GM21825 (cell line): ENCODE data around the gene LPCAT4.
A peak's percentile ranks its signal among the peaks of the same experiment; 100 is the strongest.
"Not testable (repeated sequence)": the region's sequence is repeated elsewhere in the genome, so short reads cannot be mapped to it uniquely, and the experiment has no call there.

ENCODE experiments used
- ATAC-seq: cut with Tn5 transposase; IDR thresholded peaks from one replicate; pipeline ENCODE4 v1.9.1; 2021; ENCODE audit warnings: mild to moderate bottlenecking, moderate library complexity; ENCODE audit not compliant: unreplicated experiment

LPCAT4 gene, protein sequence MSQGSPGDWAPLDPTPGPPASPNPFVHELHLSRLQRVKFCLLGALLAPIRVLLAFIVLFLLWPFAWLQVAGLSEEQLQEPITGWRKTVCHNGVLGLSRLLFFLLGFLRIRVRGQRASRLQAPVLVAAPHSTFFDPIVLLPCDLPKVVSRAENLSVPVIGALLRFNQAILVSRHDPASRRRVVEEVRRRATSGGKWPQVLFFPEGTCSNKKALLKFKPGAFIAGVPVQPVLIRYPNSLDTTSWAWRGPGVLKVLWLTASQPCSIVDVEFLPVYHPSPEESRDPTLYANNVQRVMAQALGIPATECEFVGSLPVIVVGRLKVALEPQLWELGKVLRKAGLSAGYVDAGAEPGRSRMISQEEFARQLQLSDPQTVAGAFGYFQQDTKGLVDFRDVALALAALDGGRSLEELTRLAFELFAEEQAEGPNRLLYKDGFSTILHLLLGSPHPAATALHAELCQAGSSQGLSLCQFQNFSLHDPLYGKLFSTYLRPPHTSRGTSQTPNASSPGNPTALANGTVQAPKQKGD

DNA sequence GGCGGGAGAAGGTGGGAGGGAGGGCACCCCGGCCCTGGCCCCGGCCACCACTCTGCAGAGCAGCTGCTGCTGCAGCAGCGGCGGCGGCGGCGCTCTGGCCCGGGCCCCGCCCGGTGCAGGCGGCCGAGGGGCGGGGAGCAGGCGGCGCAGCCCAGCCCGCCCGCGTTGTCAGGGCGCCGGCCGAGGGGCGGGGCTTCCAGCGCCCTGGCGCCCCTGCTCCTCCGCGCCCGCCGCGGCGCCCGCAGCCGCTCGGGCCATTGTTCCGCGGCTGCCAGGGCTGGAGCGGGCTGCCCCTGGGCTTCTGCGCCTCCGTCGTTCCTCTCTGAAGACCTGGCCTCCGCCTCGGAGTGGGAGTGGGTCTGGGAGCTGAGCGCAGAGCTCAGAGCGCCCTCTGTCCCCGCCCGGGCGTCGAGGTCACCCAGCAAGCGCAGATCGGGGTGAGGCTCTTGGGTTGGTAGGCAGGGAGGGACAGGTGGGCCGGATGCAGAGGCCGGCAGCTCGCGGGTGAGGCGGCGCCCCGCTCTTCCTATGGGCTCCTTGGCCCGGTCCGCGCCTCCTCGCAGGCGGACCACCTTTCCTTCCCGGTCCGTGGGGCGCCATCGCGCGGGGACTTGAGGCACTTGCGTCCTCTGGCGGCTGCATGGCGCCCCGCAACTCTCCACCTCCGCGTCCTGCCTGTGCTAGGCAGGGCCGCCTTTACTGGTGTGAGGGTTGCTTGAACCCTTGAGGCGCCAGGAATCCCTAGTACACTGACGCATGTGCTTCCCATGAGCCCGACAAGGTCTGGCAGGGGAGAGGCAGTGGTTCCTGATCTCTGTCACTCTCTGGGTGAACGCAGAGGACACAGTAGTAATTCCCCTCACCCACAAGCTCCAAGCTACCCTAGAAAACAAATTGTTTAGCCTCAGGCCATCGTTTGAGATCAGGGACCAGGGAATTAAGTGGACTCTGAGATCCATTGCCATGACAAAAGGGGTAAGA, at the start of gene LPCAT4:
TSS of gene LPCAT4 (minus strand) at position 96 of the 981 bp plus-strand sequence. CDS start 96 bp downstream, outside the sequence.
- peak; percentile 76 for ATAC-seq

DNA sequence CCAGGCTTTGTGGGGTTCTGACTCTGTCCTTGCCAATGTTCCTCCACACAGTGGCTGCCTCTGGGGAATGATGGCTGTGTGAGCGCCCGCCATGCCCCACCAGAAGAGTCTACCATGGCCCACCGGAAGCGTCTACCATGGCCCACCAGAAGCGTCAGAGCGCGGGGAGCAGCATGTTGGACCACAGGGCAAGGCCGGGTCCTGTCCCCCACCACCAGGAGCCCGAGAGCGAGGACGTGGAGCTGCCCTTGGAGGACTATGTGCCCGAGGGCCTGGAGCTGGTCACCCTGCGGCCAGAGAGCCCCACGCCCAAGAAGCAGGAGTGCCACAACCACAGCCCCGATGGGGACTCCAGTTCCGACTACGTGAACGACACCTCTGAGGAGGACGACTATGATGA, 42.5 kb upstream of the LPCAT4 start:
- not testable (repeated sequence) for ATAC-seq

DNA sequence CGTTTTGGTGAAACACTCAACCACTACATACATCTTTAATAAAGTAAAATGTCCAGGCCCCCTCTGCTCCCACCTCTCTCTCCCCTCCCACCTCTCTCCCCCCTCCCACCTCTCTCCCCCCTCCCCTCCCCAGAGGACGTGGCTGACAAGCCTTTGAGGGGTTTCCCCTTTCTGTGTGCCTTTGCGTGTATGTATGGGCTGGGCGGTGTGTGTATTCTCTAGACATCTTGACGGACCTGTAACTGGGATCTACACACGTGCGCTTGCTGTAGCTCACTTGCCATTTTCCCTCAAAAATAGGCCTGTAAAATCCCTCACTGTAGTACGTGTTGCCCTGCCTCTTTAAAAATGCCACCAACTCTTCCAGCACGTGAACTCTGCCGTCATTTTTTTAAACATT, 42.0 kb upstream of the LPCAT4 start:
- not testable (repeated sequence) for ATAC-seq

DNA sequence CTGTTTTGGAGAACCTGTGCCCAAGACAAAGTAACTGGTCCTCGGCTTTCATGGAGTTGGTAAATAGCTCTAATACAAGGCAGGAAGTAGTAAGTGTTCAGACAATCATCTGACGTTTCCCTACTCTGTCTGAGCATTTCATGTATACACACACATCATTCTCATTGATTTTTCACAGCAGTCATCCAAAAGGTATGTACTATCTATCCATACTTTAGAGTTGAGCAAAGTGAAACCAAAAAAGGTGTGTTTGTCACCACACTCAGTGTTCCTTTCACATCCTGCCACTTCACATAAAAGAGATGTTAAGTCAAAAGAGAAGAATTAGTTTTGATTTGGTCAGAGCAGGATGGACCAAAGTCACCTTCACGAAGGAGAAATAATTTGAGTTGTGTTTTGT, 36.9 kb upstream of the LPCAT4 start:
- ATAC-seq, result peak; percentile 51

DNA sequence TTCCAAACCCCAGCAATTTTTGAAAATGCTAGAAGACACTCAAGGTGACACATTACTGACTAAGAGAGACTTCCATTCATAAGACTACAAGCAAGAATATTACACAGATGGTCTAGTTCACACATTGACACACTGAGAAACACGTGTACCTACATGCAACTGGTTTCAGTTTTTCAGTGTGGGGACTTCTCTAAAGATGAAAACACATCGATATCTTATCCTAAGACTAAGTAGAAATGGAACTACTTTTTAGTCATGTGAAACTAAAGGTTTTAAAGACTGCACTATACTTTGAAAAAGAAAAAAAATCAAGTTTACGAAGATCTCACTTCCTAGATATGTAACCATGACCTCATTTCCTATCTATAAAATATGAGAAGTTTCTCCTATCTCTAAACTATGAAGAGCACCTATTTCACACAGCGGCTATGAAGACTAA, 36.2 kb upstream of the LPCAT4 start:
- ATAC-seq, result peak; percentile 64

DNA sequence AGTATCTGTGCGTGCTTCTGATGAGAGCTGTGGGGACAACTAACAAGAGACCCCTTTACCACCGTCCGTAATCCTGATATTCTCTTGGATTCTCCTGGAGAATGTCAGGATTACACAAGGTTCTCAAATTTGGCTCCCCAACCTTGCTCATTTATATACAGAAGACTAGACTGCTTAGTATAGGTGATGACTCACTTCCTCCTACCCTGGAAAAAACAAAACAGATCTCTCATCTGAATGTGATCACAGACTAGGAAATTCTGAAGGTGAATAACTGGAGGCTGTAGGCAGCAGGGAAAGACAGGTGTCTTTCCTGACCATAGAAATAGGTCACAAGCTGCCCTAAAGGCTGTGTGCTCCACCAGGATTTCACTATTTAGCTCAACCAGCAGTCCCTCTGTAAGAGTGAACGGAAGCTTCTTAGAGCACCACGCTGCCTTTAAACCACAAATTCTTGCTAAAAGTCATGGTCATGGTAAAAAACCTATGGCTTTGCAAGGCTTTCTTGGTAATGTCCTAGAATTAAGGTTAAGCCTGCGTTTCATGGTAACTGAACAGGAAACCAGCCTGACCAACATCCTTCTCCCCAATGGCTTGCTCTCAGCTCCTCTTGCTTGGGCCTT, 30.8 kb upstream of the LPCAT4 start:
- ATAC-seq, result not testable (repeated sequence)

DNA sequence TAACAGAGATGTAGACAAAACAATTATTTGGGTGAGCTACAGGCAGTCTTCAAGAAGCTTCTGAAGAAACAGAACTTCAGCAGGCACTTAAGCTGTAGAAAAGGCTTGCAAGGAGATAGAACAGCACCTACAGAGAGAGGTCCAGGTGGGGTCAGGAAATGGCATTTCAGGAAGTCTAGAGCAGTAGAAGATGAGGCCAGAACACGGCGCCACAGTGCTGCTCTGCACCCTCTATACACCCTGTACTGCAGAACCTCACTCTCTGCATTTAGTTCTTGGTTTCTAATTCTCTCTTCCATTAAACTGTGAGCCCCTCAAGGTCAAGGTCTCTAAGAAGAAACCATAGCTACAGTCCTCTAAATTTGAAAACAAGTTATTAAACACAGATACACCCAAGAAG, 26.0 kb upstream of the LPCAT4 start:
- ATAC-seq, result not testable (repeated sequence)

DNA sequence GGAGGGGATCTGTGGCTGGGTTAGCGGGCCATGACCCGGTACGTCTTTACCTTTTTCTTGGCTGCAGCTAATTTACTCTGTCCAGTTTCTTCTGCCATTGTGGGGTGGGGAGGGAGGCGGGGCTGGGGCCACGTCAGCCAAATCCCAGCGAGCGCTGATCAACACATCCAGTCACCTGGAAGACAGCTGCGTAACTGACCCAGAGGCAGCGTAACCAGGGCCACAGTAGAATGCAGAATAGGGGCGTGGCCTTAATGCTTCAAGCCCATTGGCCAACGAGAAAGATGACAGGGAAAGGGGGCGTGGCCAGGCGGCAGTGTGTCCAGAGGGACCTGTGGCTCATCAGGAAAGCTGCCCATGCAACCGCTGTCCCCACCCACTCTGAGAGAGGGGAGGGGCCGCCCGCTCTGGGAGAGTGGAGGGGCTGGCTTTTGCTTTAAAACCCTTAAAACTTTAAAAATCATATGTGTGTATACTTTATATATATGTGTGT, 22.6 kb upstream of the LPCAT4 start:
- not testable (repeated sequence) for ATAC-seq

DNA sequence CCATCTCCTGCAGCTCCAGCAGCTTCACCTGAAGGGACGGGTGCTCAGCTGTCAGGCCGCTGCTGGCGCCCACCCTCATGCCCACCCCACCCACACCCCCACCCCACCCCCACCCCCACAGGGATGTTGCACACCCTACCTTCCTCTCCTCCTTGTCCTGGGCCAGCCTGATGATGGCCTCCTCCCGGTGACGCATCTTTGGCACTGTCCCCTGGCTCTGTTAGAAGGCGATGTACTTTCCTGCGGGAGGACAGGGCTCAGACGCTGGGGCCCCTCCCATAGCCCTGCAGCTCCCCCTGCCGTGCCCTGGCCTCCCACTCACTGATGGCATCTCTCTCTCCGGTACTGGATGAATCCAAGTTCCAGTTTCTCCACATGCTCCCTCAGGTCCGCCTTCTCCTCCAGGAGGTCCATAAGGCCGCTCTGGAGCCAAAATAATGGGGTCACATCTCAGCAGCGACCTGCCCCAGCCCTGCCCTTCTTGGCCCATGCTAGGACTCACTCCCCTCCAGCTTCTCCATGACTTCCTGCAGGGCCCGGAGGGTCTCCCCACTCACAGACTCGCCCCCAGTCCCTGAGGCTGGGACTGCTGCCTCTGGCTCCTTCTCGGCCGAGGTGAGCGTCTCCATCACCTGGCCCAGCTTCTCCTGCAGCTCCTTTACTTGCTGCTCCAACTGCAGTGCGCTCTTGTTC, 15.0 kb upstream of the LPCAT4 start:
- not testable (repeated sequence) for ATAC-seq

DNA sequence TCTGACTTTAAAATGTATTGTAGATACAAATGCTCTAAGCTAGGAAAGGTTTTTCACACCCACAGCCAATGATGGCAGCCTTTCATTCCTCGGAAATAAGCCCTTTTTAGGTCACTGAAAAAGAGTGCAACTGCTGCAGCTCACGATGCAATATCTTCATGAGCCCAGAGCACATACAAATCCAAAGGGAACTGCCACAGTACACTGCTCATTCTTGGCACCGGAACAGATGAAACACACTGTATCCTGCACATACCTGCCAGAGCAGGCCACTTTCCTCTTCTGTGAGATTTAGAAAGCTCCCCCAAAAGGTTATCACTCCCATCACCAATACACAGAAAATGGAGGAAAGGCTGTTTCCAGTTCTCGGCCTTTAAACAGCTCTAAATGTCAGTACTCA, 13.5 kb upstream of the LPCAT4 start:
- ATAC-seq, result not testable (repeated sequence)

DNA sequence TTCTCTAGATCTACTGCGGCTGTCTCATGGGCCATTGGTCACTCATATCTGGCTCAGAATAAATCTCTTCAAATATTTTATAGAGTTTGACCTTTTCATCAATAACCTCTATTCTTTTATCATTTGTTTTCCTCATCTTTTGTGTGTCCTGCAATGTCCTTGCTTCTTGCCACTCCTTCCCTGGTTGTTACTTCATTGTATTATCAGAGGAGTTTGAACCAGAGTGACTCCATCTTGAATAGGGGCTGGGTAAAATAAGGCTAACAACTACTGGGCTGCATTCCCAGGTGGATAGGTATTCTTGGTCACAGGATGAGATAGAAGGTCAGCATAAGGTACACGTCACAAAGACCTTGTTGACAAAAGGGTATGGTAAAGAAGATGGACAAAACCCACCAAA, 9.9 kb upstream of the LPCAT4 start:
- ATAC-seq, result no peak

DNA sequence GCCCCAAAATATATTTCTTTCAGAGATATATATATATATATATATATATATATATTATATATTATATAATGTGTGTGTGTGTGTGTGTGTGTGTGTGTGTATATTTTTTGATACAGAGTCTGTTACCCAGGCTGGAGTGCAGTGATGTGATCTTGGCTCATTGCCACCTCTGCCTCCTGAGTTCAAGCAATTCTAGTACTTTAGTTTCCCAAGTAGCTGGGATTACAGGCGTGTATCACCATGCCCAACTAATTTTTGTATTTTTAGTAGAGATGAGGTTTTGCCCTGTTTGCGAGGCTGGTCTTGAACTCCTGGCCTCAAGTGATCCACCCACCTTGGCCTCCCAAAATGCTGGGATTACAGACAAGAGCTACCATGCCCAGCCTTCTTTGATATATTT, 8.5 kb upstream of the LPCAT4 start:
- not testable (repeated sequence) for ATAC-seq

DNA sequence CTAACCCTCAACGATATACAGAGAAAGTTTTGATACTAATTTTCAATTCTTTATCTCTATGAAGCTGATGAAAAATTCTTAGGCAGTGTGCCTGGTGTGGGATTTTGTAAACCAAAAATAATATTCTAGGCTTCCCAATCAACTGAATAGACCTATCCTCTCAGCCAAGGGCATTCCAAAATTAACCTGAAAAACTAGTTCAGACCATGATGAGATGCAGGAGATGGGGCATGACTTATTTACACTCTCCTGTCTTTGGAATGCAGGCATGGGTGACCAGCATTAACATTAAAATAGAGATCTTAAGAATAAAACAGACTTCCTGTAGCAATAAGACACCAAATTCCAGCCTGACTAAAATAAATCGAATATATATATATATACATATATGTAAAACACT, 7.8 kb upstream of the LPCAT4 start:
- ATAC-seq, result no peak

DNA sequence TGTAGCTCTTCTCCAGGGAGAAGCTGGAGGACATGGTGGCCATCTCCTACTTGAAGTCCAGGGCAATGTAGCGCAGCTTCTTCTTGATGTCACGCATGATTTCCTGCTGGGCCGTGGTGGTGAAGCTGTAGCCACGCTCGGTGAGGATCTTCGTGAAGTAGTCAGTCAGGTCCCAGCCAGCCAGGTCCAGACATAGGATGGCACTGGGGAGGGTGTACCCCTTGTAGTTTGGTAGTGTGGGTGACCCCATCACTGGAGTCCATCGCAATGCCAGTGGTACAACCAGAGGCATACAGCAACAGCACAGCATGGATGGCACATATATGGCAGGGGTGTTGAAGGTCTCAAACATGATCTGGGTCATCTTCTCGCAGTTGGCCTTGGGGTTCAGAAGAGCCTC, 7.0 kb upstream of the LPCAT4 start:
- ATAC-seq, result no peak

DNA sequence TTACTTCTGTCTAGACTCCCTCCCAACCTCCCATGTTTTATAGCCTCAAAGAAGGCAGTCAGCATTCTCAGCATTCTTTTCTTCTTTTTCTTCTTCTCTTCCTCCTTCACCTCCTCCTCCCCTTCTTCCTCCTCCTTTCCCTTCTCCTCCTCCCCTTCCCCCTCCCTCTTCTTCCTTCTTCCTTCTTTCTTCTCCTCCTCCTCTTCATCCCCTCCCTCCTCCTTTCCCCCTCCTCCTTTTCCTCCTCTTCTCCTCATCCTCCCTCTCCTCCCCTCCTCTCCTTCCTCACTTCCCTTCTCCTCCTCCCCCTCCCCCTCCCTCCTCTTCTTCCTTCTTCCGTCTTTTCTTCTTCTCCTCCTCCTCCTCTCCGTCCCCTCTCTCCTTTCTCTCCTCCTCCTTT, 3.6 kb upstream of the LPCAT4 start:
- ATAC-seq, result no peak

DNA sequence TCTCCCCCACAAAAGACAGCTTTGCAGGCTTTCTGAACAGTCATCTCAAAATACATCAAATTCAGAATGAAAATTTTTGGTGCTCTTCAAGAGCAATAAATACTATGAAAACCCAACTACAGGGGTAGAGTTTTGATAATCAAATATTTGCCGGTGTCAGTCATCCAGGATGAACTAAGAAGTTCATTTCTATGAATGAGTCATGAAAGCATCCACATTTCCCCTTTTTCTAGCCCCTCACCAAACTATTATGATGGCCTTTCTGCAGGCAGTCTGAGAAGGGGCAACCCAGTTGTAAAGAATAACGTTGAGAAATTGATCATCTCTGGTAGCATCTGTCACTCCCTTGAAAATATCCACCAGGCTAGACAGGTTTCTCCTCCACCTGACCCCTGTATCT, 3.1 kb upstream of the LPCAT4 start:
- ATAC-seq, result no peak

DNA sequence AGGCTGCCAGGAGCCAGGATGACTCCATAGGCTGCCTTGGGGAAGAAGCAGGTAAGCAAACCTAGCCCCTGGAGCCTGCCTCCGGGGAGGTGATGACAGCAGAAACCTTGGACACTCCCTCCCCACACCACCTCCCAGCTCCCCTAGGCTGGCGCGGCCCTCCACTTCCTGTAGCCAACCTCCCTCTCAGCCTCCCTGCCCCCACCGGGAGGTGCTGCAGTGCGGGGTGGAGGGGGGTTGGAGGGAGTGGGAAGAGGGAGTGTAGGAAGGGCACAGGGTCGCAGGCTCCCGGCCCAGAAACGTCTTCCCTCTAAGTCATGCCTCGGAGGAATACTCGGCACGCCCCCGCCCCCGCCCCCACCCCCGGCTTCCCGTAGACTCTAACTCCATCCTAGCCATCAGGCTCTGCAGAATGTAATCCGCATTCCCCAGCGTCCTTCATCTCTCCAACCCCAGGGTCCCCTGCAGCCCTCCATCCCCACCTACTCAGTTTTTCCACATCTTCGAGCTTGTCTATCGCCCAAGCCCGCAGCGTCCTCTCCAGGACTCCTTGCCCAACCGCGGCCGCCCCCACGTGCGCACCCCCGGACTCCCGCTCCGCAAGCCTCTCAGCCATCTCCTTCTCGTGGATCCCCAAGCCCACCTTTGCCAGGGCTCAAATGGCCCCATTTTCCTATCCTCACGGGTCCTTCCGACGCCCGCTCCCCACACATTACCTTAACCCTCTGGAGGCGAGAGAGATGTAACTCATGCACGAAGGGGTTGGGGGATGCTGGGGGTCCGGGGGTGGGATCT, 528 bp downstream of the LPCAT4 start:
- peak; percentile 29 for ATAC-seq

DNA sequence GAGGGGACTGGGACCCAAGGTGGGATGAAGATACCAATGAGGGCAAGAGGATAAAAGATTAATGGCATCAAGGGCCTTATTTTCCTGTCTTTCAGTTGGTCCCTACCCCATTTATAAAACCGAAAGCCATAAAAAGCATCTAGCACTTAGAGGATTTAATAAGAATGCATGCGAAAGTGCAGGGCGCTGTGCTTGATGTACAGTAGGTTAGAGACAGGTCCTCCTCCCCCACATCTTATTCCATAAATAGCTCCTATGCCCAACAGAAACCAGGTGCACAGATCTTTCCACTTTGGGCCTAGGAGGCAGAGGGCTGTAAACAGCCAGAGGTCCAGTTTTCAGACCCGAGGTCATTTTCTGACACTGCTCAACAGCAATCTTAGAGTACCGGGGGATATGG, 1.2 kb downstream of the LPCAT4 start:
- ATAC-seq, result no peak

DNA sequence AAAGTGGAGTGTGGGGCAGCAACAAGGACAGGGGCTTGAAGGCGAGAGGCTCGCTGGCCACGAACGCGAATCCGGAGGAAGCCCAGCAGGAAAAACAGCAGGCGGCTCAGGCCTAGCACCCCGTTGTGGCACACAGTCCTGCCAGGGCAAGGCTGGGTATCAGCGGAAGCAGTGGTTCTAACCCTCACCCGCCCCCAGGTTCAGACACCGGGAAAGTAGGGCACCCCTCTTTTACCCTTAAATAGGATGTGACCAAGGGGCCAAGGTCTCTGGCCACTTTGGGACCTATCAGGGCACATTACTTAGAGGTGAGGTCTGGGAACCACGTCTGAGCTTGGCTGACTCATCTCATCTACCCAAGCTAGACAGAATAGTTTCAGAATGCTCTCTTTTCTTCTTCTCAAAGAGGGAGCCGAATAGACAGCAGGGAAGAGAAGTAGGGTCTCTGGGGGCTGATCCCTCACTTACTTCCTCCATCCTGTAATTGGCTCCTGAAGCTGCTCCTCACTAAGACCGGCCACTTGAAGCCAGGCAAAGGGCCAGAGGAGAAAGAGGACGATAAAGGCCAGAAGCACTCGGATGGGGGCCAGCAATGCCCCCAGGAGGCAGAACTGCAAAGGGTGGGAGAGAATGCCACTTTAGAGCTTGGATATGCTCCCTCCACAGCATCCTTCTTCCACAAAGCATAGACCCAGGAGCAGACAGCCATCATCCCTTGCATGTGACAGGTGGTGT, 1.7 kb downstream of the LPCAT4 start:
- ATAC-seq, result no peak
